Liver (tissue), 9 donors: ENCODE data around the gene RIMBP2. TPM values are rescaled to one million over a fixed set of nuclear protein-coding genes. Genes with fewer than 3 reads are reported as not detected.

Experiments used
- DNase-seq: peaks from one replicate; pipeline ENCODE4 v3.0.0-alpha.2; 2017; ENCODE audit warnings: low spot score
- H3K27ac ChIP-seq, 2 donors: one replicate each; pipeline ENCODE4 v1.7.0; 2013; ENCODE audit warnings: inconsistent platforms in 2 of 2, low read length in 2 of 2, control low read depth in 1 of 2, low read depth in 1 of 2, mild to moderate bottlenecking in 1 of 2
- H3K27me3 ChIP-seq, 4 donors: one replicate each; pipeline versions ENCODE4 v1.6.1 to v1.7.0; 2013; ENCODE audit warnings: low read length in 3 of 4, inconsistent platforms in 1 of 4, mild to moderate bottlenecking in 1 of 4, moderate library complexity in 1 of 4; ENCODE audit not compliant: control insufficient read depth in 4 of 4, insufficient read depth in 4 of 4
- H3K36me3 ChIP-seq, 4 donors: one replicate each; pipeline versions ENCODE4 v1.6.1 to v1.7.0; 2013; ENCODE audit warnings: low read length in 3 of 4, mild to moderate bottlenecking in 3 of 4, low read depth in 1 of 4, moderate library complexity in 1 of 4; ENCODE audit not compliant: control insufficient read depth in 4 of 4, insufficient read depth in 3 of 4
- H3K4me1 ChIP-seq, 4 donors: one replicate each; pipeline versions ENCODE4 v1.6.1 to v1.7.0; 2013; ENCODE audit warnings: low read length in 3 of 4, mild to moderate bottlenecking in 3 of 4, moderate library complexity in 1 of 4; ENCODE audit not compliant: control insufficient read depth in 4 of 4, insufficient read depth in 4 of 4
- H3K4me3 ChIP-seq, 3 donors: one replicate each; pipeline versions ENCODE4 v1.6.1 to v1.7.0; 2013; ENCODE audit warnings: low read length in 3 of 3, control low read depth in 1 of 3, low read depth in 1 of 3, mild to moderate bottlenecking in 1 of 3
- H3K9ac ChIP-seq, 2 donors: one replicate each; pipeline ENCODE4 v1.7.0; 2013; ENCODE audit warnings: low read length in 2 of 2, mild to moderate bottlenecking in 2 of 2, moderate library complexity in 2 of 2, control low read depth in 1 of 2, low read depth in 1 of 2
- H3K9me3 ChIP-seq, 4 donors: one replicate each; pipeline versions ENCODE4 v1.6.1 to v1.7.0; 2013; ENCODE audit warnings: low read length in 3 of 4; ENCODE audit not compliant: control insufficient read depth in 4 of 4
- EGR1 ChIP-seq, 2 donors: IDR thresholded peaks; 2 replicates each; pipeline ENCODE4 v1.6.1; 2016 to 2018; ENCODE audit warnings: antibody characterized with exemption in 2 of 2, low read depth in 2 of 2
- FOXA1 ChIP-seq: IDR thresholded peaks from 2 replicates; pipeline ENCODE4 v1.6.1; 2016; ENCODE audit warnings: antibody characterized with exemption
- FOXA2 ChIP-seq: IDR thresholded peaks from 2 replicates; pipeline ENCODE4 v1.6.1; 2016; ENCODE audit warnings: antibody characterized with exemption
- GABPA ChIP-seq, 2 donors: IDR thresholded peaks in 1 of 2; conservative IDR thresholded peaks in 1 of 2; 2 replicates each; pipeline ENCODE4 v1.6.1; 2016; ENCODE audit warnings: antibody characterized with exemption in 2 of 2, mild to moderate bottlenecking in 1 of 2, moderate library complexity in 1 of 2
- HNF4A ChIP-seq, 2 donors: conservative IDR thresholded peaks; 2 replicates each; pipeline ENCODE4 v1.6.1; 2016; ENCODE audit warnings: antibody characterized with exemption in 2 of 2, mild to moderate bottlenecking in 2 of 2
- HNF4G ChIP-seq: IDR thresholded peaks from 2 replicates; pipeline ENCODE4 v1.6.1; 2016; ENCODE audit warnings: antibody characterized with exemption
- JUND ChIP-seq, 2 donors: IDR thresholded peaks; 2 replicates each; pipeline ENCODE4 v1.6.1; 2016; ENCODE audit warnings: antibody characterized with exemption in 2 of 2
- NR2F2 ChIP-seq: IDR thresholded peaks from 2 replicates; pipeline ENCODE4 v1.6.1; 2016; ENCODE audit warnings: antibody characterized with exemption
- RAD21 ChIP-seq, 2 donors: IDR thresholded peaks; 2 replicates each; pipeline ENCODE4 v1.6.1; 2016; ENCODE audit warnings: antibody characterized with exemption in 2 of 2, mild to moderate bottlenecking in 2 of 2
- RXRA ChIP-seq, 2 donors: IDR thresholded peaks; 2 replicates each; pipeline ENCODE4 v1.6.1; 2017 to 2018; ENCODE audit warnings: antibody characterized with exemption in 2 of 2, mild to moderate bottlenecking in 1 of 2
- SP1 ChIP-seq: IDR thresholded peaks from 2 replicates; pipeline ENCODE4 v1.6.1; 2018; ENCODE audit warnings: antibody characterized with exemption, mild to moderate bottlenecking
- TAF1 ChIP-seq: conservative IDR thresholded peaks from 2 replicates; pipeline ENCODE4 v1.6.1; 2016; ENCODE audit warnings: antibody characterized with exemption, mild to moderate bottlenecking
- YY1 ChIP-seq: IDR thresholded peaks from 2 replicates; pipeline ENCODE4 v1.6.1; 2016; ENCODE audit warnings: antibody characterized with exemption, mild to moderate bottlenecking
- WGBS: extraction: QIAGEN DNeasy Blood & Tissue Kit; methylation state at CpG from one replicate; pipeline ENCODE4 v1.1.7; 2013; 5-methylcytosine and 5-hydroxymethylcytosine counted together
- polyA plus RNA-seq, 2 donors: library from polyadenylated mRNA; stranded (reverse) in 1 of 2; unstranded in 1 of 2; fragments of 200-250 nt in 1 of 2; fragments of >200 nt in 1 of 2; fragmentation: Nextera tagmentation in 1 of 2; extraction: Ambion mirVana in 1 of 2; gene quantifications; one replicate each; pipeline versions ENCODE4 v1.2.1 to v1.2.3, GENCODE V29; 2013 to 2015
- total RNA-seq, 2 donors: library from RNA; depleted of rRNA; stranded (reverse); fragments of >200 nt; gene quantifications; one replicate each; pipeline ENCODE4 v1.2.3, GENCODE V29; 2014
- TF ChIP-seq, protein P1 (sequence below): IDR thresholded peaks from 2 replicates; pipeline ENCODE4 v1.6.1; 2016; ENCODE audit warnings: antibody characterized with exemption
- TF ChIP-seq, protein P2 (sequence below): fragments of 150-350 bp; IDR thresholded peaks from 2 replicates; pipeline ENCODE4 v1.5.1; 2017; ENCODE audit warnings: improper control_type of control experiment, low read depth, low read length; ENCODE audit not compliant: missing input control
- TF ChIP-seq, protein P3 (sequence below): IDR thresholded peaks from 2 replicates; pipeline ENCODE4 v1.6.1; 2016; ENCODE audit warnings: antibody characterized with exemption, mild to moderate bottlenecking
- TF ChIP-seq, protein P4 (sequence below): IDR thresholded peaks from 2 replicates; pipeline ENCODE4 v1.6.1; 2016; ENCODE audit warnings: antibody characterized with exemption
- TF ChIP-seq, protein P5 (sequence below): IDR thresholded peaks from 2 replicates; pipeline ENCODE4 v1.6.1; 2016; ENCODE audit warnings: antibody characterized with exemption
- donor health status: healthy.
- donor health status: healthy.
- donor health status: healthy.
- donor health status: healthy.
- donor health status: healthy.

RIMBP2 gene
- total and polyA plus RNA-seq, 4 donors = 0.01 to 0.17 (median 0.09) TPM; not detected in 1

DNA sequence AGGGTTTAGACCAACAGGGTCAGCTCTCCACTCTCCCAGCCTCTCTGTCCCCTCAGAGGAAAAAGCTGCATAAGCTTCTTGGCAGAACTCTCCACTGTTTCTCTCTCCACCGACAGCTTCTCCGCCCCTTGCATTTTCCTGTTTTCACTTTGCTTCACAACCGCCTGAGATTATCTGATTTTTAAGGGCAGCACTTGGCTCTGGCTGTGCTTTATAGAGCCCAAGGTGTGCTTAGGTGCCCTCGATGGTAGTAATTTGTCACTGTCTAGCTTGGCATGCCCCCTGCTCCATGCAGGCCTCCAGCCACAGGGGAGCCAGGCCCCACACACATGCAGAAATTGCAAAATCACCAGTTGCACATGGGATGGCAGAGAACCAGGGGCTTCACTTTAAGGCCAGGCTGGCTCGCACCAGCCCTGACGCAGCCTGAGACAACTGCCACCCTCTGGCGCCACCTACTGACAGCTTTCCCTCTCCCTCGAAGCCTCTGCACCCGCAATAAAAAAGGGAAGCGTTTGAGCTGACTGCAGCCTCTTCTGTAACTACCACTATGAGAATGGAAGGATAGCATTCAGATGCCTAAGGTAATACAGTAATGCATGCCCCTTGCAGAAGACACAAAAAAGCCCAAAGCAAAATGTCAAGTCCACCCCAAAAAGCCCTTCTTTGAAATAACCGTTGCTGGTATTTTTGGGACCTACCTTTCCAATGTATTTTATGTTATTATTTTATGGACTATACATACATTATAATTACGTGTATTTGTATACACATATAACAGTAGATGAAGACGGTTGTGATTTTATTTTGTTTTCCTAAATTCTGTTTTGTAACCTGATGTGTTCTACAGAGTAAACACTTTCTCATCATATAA lies 32.0 kb upstream of the RIMBP2 start:
- Histone ChIP-seq H3K9me3 (no peaks in the 10 kb centered on the region), H3K27me3 (no peaks in the 10 kb centered on the region), H3K27ac (peak overlapping the region in 1 of 2 donors; percentile 18), H3K9ac (no peak overlapping the region), H3K36me3 (no peaks in the 10 kb centered on the region), H3K4me1 (peaks cover 2 to 23% (median 18%) of the 10 kb centered on the region in 4 donors), H3K4me3 (no peak overlapping the region)
- TF ChIP-seq, protein P1, sequence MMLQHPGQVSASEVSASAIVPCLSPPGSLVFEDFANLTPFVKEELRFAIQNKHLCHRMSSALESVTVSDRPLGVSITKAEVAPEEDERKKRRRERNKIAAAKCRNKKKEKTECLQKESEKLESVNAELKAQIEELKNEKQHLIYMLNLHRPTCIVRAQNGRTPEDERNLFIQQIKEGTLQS = no peak
- TF ChIP-seq HNF4A (conservative IDR thresholded peaks at IDR 0.05) (peak; percentile 4 to 33), RXRA (IDR thresholded peaks at IDR 0.05) (peak in 1 of 2 donors; percentile 34), EGR1 (IDR thresholded peaks at IDR 0.05; ENCODE audit: low read depth in 2 of 2) (no peak), RAD21 (IDR thresholded peaks at IDR 0.05) (peak; percentile 95 to 97)
- TF ChIP-seq, protein P2, sequence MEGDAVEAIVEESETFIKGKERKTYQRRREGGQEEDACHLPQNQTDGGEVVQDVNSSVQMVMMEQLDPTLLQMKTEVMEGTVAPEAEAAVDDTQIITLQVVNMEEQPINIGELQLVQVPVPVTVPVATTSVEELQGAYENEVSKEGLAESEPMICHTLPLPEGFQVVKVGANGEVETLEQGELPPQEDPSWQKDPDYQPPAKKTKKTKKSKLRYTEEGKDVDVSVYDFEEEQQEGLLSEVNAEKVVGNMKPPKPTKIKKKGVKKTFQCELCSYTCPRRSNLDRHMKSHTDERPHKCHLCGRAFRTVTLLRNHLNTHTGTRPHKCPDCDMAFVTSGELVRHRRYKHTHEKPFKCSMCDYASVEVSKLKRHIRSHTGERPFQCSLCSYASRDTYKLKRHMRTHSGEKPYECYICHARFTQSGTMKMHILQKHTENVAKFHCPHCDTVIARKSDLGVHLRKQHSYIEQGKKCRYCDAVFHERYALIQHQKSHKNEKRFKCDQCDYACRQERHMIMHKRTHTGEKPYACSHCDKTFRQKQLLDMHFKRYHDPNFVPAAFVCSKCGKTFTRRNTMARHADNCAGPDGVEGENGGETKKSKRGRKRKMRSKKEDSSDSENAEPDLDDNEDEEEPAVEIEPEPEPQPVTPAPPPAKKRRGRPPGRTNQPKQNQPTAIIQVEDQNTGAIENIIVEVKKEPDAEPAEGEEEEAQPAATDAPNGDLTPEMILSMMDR = peak; percentile 85
- 6% methylated on average over 13 of the region's 13 CpGs for WGBS
- peak; percentile 82 for DNase-seq

DNA sequence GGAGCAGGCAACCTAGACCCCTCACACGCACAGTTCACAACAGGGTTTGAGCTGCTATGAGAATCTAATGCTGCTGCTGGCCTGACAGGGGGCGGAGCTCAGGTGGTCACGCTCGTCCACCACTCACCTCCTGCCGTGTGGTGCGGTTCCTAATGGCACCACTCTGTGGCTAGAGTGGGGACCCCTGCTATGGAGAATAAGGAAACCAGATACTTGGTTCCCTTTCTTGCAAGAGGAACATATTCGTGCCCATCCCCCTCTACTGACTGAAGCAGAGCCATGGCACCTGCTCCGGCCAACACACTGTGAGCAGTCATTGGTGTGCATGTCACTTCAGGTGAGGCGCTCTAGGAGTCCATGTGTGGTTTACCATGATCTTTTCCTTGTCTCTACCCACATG lies 30.4 kb upstream of the RIMBP2 start:
- peaks cover 2 to 26% (median 20%) of the 10 kb centered on the region in 4 donors for H3K4me1 ChIP-seq
- WGBS = 84% methylated on average over 9 of the region's 9 CpGs
- TF ChIP-seq NR2F2 = no peak
- TF ChIP-seq, protein P3, sequence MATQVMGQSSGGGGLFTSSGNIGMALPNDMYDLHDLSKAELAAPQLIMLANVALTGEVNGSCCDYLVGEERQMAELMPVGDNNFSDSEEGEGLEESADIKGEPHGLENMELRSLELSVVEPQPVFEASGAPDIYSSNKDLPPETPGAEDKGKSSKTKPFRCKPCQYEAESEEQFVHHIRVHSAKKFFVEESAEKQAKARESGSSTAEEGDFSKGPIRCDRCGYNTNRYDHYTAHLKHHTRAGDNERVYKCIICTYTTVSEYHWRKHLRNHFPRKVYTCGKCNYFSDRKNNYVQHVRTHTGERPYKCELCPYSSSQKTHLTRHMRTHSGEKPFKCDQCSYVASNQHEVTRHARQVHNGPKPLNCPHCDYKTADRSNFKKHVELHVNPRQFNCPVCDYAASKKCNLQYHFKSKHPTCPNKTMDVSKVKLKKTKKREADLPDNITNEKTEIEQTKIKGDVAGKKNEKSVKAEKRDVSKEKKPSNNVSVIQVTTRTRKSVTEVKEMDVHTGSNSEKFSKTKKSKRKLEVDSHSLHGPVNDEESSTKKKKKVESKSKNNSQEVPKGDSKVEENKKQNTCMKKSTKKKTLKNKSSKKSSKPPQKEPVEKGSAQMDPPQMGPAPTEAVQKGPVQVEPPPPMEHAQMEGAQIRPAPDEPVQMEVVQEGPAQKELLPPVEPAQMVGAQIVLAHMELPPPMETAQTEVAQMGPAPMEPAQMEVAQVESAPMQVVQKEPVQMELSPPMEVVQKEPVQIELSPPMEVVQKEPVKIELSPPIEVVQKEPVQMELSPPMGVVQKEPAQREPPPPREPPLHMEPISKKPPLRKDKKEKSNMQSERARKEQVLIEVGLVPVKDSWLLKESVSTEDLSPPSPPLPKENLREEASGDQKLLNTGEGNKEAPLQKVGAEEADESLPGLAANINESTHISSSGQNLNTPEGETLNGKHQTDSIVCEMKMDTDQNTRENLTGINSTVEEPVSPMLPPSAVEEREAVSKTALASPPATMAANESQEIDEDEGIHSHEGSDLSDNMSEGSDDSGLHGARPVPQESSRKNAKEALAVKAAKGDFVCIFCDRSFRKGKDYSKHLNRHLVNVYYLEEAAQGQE = no peak
- TF ChIP-seq, protein P2 = no peak
- TF ChIP-seq, protein P4, sequence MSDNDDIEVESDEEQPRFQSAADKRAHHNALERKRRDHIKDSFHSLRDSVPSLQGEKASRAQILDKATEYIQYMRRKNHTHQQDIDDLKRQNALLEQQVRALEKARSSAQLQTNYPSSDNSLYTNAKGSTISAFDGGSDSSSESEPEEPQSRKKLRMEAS = no peak
- TF ChIP-seq SP1 = no peak
- TF ChIP-seq, protein P5, sequence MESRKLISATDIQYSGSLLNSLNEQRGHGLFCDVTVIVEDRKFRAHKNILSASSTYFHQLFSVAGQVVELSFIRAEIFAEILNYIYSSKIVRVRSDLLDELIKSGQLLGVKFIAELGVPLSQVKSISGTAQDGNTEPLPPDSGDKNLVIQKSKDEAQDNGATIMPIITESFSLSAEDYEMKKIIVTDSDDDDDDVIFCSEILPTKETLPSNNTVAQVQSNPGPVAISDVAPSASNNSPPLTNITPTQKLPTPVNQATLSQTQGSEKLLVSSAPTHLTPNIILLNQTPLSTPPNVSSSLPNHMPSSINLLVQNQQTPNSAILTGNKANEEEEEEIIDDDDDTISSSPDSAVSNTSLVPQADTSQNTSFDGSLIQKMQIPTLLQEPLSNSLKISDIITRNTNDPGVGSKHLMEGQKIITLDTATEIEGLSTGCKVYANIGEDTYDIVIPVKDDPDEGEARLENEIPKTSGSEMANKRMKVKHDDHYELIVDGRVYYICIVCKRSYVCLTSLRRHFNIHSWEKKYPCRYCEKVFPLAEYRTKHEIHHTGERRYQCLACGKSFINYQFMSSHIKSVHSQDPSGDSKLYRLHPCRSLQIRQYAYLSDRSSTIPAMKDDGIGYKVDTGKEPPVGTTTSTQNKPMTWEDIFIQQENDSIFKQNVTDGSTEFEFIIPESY = no peak
- no peak for TF ChIP-seq YY1
- TF ChIP-seq TAF1 = no peak
- TF ChIP-seq FOXA1 = no peak
- TF ChIP-seq HNF4G = no peak
- no peak for TF ChIP-seq RAD21 (IDR thresholded peaks at IDR 0.05)
- no peak for TF ChIP-seq HNF4A (conservative IDR thresholded peaks at IDR 0.05)
- TF ChIP-seq EGR1 (IDR thresholded peaks at IDR 0.05; ENCODE audit: low read depth in 2 of 2) = no peak
- no peak for TF ChIP-seq GABPA (IDR thresholded peaks at IDR 0.05 in 1 of 2, conservative IDR thresholded peaks at IDR 0.05 in 1 of 2)
- TF ChIP-seq, protein P1 = no peak
- TF ChIP-seq RXRA (IDR thresholded peaks at IDR 0.05) = no peak
- no peak for TF ChIP-seq FOXA2
- TF ChIP-seq JUND (IDR thresholded peaks at IDR 0.05) = no peak
- H3K9ac ChIP-seq = no peak overlapping the region
- no peaks in the 10 kb centered on the region for H3K36me3 ChIP-seq
- no peak overlapping the region for H3K27ac ChIP-seq
- H3K9me3 ChIP-seq = no peaks in the 10 kb centered on the region
- no peak for DNase-seq
- H3K4me3 ChIP-seq = no peak overlapping the region
- H3K27me3 ChIP-seq = no peaks in the 10 kb centered on the region
